GM18498 (cell line): Measurements from ENCODE around the gene DNM3.
"Not testable (repeated sequence)": the region's sequence is repeated elsewhere in the genome, so short reads cannot be mapped to it uniquely, and the experiment has no call there.

Experiments used
- ATAC-seq: cut with Tn5 transposase; IDR thresholded peaks from one replicate; pipeline ENCODE4 v1.9.1; 2021; ENCODE audit warnings: mild to moderate bottlenecking, moderate library complexity; ENCODE audit not compliant: unreplicated experiment

Gene DNM3

DNA sequence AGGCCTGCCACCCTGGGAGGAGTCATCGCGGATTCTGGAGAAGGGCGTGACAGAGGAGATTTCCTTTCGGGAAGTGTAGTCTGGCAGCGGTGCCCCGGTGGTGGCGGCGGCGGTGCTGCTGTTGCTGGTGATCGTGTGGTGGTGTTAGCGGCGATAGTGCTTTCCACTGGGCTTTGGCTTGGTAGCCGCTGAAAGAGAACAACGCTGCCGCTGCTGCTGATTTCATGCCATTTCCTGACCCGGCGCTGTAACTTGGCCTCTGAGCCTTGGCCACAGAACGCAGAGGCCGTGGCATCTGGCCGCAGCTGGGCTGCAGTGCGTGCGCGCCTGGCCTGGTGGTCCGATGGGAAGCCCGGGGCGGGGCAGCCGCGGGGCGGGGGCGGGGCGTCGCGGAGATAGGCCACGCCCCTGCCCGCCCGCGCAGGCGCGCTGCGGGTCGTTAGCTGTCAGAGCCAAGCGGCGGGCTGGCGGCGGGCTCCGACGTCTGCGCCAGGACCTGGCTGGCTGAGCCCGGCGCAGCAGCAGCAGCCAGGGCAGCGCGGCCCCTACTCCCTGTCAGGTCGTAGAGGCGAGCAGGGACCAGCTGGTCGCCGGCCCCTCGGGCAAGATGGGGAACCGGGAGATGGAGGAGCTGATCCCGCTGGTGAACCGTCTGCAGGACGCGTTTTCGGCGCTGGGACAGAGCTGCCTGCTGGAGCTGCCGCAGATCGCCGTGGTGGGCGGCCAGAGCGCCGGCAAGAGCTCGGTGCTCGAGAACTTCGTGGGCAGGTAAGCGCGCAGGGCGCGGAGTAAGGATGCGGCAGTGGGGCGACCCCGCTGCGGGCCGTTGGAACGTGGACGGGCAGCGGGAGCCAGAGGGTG lies at the start of gene DNM3:
DNM3 (plus strand) TSS at position 449 of the 861 bp plus-strand sequence; CDS start at position 608, 159 bp downstream.
- peak; percentile 90 for ATAC-seq

- no peak for ATAC-seq
Observed at GRCh38 chr1:171792656-171793369, 48.5 kb upstream of the DNM3 start.

DNA sequence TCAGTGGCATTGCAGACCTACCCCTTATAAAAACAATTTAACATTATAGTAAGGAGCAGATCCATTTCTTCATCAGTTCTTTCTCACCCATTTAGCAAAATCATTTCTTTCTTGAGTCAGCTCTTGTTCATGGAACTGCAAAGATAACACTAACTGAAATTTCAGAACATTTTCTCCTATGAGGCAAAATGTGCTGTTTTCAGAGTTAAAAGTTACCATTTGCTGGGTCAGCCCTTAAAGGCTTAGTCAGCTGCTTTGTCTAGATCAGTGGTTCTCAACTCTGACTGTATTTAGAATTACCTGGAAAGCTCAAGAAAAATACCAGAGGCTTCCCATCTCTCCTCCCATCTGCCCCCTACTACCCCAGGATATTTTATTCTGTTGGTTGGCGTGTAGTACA lies 47.7 kb upstream of the DNM3 start:
- ATAC-seq, result no peak

DNA sequence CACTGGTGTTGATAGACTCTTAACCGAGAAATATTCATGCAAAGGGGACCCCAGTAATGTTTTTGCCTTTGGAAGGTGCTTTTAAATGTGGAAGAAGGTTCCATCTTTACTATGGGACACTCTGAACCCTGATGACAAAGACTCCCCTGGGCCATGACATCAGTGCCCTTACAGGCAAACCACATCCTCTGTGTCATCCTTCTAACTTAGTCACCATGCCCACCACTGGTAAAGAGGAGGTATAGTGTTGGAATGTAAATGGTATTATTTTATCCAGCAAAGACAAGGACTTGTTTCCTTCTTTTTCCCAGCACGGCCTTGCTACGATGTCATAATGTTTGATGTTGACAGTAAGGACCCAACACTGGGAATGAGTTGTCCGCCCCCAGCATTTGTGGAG lies 47.2 kb upstream of the DNM3 start:
- ATAC-seq, result no peak

GRCh38 chr1:171796592-171796991 lies 44.7 kb upstream of the DNM3 start:
- no peak for ATAC-seq

DNA sequence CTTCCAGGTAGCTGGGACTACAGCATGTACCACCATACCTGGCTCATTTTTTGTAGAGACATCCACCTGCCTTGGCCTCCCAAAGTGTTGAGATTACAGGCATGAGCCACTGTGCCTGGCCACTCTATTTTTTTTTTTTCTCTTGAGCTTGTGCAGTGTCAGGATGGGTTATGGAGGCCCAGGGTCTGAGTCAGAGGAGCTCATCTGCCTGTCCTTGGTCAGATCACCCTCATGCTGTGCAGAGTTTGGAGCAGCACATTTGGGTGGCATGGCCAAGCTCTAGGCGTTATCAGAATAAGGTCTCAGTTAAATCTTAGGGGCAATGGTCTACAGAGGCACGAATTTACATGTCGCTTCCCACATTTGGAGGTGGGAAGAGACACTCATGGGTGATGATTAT lies 43.0 kb upstream of the DNM3 start:
- no peak for ATAC-seq

DNA sequence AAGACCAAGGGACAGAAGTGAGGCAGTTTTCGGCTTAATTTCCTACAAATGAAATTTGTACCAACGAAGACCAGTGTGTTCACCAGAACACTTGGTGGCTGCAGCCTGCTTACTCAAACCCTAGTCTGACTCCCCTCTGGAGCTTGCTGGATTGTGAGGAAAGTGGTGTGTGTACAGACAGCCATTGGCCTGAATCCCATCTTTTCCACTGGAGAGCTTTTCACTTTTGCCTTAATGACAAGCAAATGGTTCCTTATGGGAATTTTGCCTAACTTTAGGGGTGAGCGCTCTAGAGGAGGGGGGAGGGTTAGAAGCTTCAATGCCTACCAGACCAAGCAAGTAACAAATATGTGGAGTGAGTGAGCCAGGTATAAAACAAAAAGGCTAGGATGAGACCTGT lies 42.5 kb upstream of the DNM3 start:
- no peak for ATAC-seq

DNA sequence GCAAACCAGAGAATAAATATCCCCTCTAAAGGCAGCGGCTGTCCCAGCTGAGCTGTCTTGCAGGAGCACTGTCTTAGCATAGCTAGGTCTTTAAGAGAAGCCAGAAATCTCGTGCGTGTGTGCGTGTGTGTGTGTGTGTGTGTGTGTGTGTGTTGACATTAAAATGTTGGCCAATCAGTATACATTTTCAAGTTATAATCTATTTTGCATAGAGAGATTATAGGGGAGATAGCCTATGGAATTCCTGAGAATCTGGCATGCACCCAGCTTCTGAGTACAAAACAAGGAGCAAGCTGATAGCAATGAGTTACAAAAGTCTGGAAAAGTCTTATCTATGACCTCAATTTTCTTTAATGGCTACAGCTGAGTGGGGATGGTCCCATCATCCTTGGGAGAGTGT lies 42.1 kb upstream of the DNM3 start:
- no peak for ATAC-seq

DNA sequence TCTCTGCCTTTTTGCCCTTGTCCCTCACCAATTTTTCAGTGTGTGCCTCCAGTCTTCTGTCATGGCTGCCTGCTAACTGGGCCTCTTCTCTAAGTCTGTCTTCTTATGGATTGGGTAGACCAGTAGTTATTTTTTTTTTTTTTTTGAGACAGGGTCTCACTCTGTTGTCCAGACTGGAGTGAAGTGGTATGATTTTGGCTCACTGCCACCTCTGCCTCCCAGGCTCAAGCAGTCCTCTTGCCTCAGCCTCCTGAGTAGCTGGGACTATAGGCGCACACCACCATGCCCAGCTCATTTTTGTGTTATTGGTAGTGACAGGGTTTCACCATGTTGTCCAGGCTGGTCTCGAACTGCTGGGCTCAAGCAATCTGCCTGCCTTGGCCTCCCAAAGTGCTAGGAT lies 41.6 kb upstream of the DNM3 start:
- ATAC-seq, result not testable (repeated sequence)

- no peak for ATAC-seq
Observed at GRCh38 chr1:171800342-171800741, 41.0 kb upstream of the DNM3 start.

GRCh38 chr1:171800851-171801250 lies 40.4 kb upstream of the DNM3 start:
- ATAC-seq, result no peak

DNA sequence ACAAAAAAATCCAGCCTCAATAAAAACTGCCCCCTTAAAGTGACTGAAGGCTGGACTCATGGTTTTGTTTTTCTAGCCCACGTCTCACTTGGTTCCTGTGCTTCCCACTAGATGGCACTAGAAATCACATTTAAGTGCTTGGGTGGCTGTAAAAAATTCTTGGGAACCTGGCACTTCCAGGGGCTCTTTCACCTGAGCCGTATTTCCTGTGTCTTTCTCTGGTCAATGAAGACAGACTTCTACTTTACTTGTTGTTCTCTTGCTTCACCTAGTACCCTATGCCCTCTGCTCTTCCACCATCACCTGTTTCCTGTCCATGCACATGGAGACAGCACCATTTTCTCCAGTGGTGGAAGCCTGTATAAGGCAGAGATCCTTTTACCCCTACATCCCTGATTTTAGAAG lies 39.8 kb upstream of the DNM3 start:
- no peak for ATAC-seq

DNA sequence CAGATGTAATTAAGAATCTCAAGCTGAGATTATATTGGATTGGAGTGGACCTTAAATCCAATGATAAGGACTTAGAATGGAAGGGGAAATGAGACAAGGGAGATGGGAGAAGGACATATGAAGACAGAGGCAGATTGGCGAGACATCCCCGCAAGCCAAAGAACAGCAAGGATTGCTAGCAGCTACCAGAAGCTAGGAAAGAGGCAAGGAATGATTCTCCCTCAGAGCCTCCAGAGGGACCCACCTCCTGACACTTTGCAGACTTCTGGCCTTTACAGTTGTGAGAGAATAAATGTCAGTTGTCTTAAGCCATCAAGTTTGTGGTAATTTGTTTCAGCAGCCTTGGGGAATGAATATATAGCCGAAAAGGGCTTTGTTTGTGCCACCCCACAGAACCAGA lies 39.1 kb upstream of the DNM3 start:
- ATAC-seq, result no peak

- no peak for ATAC-seq
Observed at GRCh38 chr1:171803045-171803444, 38.3 kb upstream of the DNM3 start.

- no peak for ATAC-seq
Observed at GRCh38 chr1:171803461-171804022, 37.8 kb upstream of the DNM3 start.

DNA sequence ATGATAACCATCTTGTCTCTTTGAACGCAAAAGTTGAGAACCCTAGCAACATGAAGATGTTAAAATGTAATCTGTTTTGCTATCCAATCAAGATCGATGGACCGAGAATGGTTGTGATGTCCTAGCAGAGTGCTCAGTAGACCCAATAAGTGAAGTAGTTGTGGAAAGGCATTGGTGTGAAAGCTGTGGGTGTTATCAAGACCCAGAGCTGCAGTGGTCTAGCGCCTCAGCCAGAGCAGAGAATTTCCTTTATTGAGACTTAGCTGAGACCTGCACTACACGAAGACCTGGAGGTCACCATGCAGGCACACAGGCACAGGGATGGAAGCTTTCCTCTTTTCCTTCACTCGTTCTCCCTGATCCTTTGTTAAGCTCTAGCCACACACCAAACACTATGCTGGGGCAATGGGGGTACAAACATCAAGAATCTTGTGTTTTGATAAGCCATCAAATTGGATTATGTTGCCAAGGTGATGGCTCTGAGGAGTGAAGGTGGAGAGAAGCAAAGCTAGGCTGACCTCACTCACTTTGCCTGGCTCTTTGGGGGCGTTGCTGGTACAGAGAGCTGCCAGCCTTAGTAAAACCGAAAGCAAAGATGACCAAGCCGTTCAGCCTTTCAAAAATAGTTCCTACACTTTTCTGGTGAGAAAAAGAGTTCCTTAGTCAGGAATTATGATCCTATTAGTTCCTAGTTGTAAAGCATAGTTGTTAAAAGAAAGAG lies 35.7 kb upstream of the DNM3 start:
- ATAC-seq, result peak; percentile 95

DNA sequence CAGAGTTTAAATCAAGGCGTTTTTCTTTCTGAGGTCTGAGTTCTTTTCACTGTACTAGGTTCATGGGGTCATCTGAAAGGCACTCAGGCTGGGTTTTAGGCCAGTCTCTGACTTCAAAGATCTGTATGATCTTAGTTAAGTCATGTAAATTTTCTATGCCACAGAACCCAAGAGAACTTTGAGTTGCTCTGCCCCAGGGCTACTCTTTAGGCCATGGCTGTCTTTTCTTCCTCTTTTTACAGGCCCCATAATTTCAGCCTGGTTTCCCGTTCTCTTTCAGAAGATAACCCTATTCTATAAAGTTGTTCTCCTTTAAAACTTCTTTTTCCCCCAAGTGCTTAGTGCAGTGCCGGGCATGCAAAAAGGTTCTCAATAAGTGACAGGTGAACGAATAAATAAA lies 33.7 kb upstream of the DNM3 start:
- ATAC-seq, result no peak

DNA sequence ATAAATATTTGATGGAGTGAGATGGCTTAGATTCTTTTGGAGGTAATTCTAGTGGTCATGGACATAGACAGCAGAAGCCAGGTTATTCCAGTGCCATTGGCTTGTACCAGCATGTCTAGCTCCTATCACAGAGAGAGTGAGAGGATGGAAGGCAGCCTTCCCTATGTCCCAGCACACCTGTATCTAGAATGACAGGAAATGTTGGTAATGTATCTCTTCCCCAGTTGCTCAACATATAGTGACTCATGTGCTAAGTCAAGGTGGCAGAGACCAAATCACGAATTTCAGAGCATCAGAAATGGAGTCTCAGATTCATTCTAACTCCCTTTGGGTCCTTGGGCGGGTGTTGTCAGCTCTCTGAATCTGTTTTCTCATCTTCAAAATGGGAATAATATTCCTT lies 31.5 kb upstream of the DNM3 start:
- ATAC-seq, result no peak

- ATAC-seq, result no peak
Observed at GRCh38 chr1:171811672-171812071, 29.6 kb upstream of the DNM3 start.

DNA sequence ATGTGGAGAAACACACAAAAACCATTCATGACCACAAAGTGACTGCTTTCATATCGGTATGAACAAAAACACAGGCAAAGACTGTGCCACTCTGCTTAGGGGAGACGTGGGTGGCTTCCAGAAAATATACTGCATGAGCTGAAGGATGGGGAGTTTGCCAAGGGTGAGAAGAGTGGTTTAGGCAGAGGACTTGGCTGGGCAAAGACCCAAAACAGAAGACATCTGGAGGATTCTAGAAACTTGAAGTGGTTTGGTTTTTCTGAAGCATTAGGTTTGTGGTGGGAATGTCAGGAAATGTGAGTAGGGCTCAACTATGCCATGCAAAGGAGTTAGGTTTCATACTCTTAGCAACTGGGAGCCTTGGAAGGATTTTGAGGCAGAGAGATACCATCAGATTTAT lies 26.6 kb upstream of the DNM3 start:
- no peak for ATAC-seq

- no peak for ATAC-seq
Observed at GRCh38 chr1:171816300-171816901, 24.9 kb upstream of the DNM3 start.
